MM.1S (cell line): ENCODE data around the gene TAF4B.

ENCODE experiments used
- EZH2 ChIP-seq: fragments of 300-600 bp; sonication (generic); optimal IDR thresholded peaks from 2 replicates; pipeline ENCODE3; 2017; ENCODE audit warnings: low read depth, mild to moderate bottlenecking, antibody characterized with exemption, low read length, mixed read lengths
- EZH2phosphoT487 ChIP-seq: fragments of 300-600 bp; sonication (generic); IDR thresholded peaks from 2 replicates; pipeline ENCODE4 v1.6.1; 2018; ENCODE audit warnings: antibody characterized with exemption, low read length
- TF ChIP-seq, protein P1 (sequence below): fragments of 300-600 bp; sonication (generic); IDR thresholded peaks from 2 replicates; pipeline ENCODE4 v1.5.1; 2016; ENCODE audit warnings: antibody characterized with exemption, low read length, mixed read lengths

DNA sequence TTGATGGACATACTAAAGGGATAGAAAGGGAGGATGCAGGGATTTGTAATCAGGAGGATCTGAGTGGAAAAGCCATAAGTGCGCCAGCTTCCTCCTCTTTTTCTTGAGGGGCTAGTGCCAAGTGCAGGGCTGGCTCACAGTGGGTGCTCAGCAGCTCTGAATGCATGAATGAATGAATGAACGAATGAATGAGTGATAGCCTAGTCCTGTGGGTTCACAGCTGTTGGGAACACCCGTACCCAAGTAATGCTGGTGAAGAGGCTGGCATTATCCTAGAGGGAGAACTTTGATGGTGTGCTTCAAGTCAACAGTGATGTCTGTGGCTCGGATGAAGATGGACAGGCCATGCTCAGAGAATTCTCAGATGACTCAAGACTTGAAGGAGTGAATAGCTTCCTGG, 213.3 kb downstream of the TAF4B start:
- TF ChIP-seq, protein P1, sequence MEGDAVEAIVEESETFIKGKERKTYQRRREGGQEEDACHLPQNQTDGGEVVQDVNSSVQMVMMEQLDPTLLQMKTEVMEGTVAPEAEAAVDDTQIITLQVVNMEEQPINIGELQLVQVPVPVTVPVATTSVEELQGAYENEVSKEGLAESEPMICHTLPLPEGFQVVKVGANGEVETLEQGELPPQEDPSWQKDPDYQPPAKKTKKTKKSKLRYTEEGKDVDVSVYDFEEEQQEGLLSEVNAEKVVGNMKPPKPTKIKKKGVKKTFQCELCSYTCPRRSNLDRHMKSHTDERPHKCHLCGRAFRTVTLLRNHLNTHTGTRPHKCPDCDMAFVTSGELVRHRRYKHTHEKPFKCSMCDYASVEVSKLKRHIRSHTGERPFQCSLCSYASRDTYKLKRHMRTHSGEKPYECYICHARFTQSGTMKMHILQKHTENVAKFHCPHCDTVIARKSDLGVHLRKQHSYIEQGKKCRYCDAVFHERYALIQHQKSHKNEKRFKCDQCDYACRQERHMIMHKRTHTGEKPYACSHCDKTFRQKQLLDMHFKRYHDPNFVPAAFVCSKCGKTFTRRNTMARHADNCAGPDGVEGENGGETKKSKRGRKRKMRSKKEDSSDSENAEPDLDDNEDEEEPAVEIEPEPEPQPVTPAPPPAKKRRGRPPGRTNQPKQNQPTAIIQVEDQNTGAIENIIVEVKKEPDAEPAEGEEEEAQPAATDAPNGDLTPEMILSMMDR = no peak
- TF ChIP-seq EZH2 (no peak), EZH2phosphoT487 (no peak)
